ENCODE measurements around the gene NFKB1.

DNA sequence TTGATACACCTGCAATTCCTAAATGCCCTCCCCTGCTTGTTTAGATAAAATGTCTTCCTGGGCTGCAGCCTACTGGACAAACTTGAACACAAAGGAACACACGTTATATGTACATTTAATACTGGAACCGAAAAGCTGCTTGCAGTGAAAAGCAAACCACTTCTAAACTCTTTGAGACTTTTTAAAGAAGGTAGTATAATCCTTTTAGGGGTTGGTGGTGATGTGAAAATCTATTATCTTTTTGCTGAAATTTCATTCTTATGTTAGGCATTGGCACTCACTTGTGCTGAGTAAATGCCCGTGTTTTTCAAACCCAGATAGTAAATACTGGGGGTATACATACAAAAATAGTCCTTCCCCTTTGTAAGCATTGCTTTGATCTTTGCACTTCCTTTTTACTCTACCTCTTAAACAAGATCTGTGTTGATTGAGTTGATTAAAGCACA is 2.2 kb downstream of the NFKB1 start:
- no peak for TF ChIP-seq POLR2A (IDR thresholded peaks at IDR 0.05)
- TF ChIP-seq CTCF (IDR thresholded peaks at IDR 0.05): no peak
- no peak for TF ChIP-seq EP300 (IDR thresholded peaks at IDR 0.05)
